Spleen (tissue), 13 donors: ENCODE results near the gene OLIG2. TPM values are rescaled to one million over a fixed set of nuclear protein-coding genes. Genes with fewer than 3 reads are reported as not detected.

Source experiments
- DNase-seq: peaks from one replicate; pipeline ENCODE4 v3.0.0-alpha.2; 2020
- H3K27ac ChIP-seq, 8 donors: fragments of 200-600 bp; sonication (generic) in 7 of 8; 1 replicate in 4 of 8; 2 replicates in 4 of 8; pipeline versions ENCODE4 v1.5.0 to v1.8.0; 2016 to 2021; ENCODE audit warnings: inconsistent platforms in 4 of 8, mild to moderate bottlenecking in 4 of 8, moderate library complexity in 1 of 8
- H3K27me3 ChIP-seq, 7 donors: fragments of 200-600 bp; sonication (generic) in 6 of 7; replicated peaks in 1 of 7; 1 replicate in 4 of 7; 2 replicates in 3 of 7; pipeline versions ENCODE4 v1.5.0 to v1.8.0; 2016 to 2021; ENCODE audit warnings: inconsistent platforms in 3 of 7, mild to moderate bottlenecking in 1 of 7
- H3K36me3 ChIP-seq, 6 donors: fragments of 200-600 bp; sonication (generic) in 5 of 6; 1 replicate in 4 of 6; 2 replicates in 2 of 6; pipeline versions ENCODE4 v1.5.0 to v1.8.0; 2016 to 2021; ENCODE audit warnings: inconsistent platforms in 2 of 6
- H3K4me1 ChIP-seq, 6 donors: fragments of 200-600 bp; sonication (generic) in 5 of 6; 1 replicate in 3 of 6; 2 replicates in 3 of 6; pipeline versions ENCODE4 v1.5.0 to v1.8.0; 2016 to 2021; ENCODE audit warnings: inconsistent platforms in 3 of 6
- H3K4me3 ChIP-seq, 8 donors: fragments of 200-600 bp; sonication (generic) in 7 of 8; 1 replicate in 4 of 8; 2 replicates in 4 of 8; pipeline versions ENCODE4 v1.5.0 to v1.8.0; 2016 to 2021; ENCODE audit warnings: inconsistent platforms in 4 of 8, mild to moderate bottlenecking in 4 of 8, moderate library complexity in 2 of 8
- H3K9me3 ChIP-seq, 8 donors: fragments of 200-600 bp; sonication (generic) in 7 of 8; 1 replicate in 4 of 8; 2 replicates in 4 of 8; pipeline versions ENCODE4 v1.5.0 to v1.8.0; 2016 to 2021; ENCODE audit warnings: inconsistent platforms in 4 of 8
- POLR2A ChIP-seq, 3 donors: fragments of 450-650 bp; IDR thresholded peaks; one replicate each; pipeline ENCODE4 v1.5.1; 2017; ENCODE audit warnings: antibody characterized with exemption in 3 of 3, mild to moderate bottlenecking in 1 of 3
- POLR2AphosphoS5 ChIP-seq, 3 donors: sonication (generic); formaldehyde crosslinking; IDR thresholded peaks; one replicate each; pipeline ENCODE4 v1.5.1; 2017; ENCODE audit warnings: antibody characterized with exemption in 3 of 3
- WGBS, 5 donors: extraction: QIAGEN DNeasy Blood & Tissue Kit in 3 of 5; methylation state at CpG; one replicate each; pipeline versions ENCODE4 v1.1.5 to v1.1.7; 2013 to 2018; 5-methylcytosine and 5-hydroxymethylcytosine counted together
- intact Hi-C: fragments of 100-400 bp; cut with DNase I; formaldehyde crosslinking; loops from one replicate; pipeline ENCODE4 v1.15.0; 2023; ENCODE audit warnings: low total_unique reads
- long read RNA-seq, 2 donors: transcript quantifications; one replicate each; lab custom pipeline, GENCODE V29; 2026
- polyA plus RNA-seq, 3 donors: library from polyadenylated mRNA; stranded (reverse); fragments of 200-250 nt; gene quantifications; one replicate each; pipeline ENCODE4 v1.2.1, GENCODE V29; 2013
- total RNA-seq, 7 donors: library from RNA; depleted of rRNA in 3 of 7; stranded (reverse); fragments of >200 nt in 3 of 7; fragmentation: NEBNext Ultra II Directional in 4 of 7; extraction: Animal tissue kit (Norgen Biotek cat#: 25700) in 4 of 7; gene quantifications; one replicate each; pipeline versions ENCODE4 v1.1.0 to v1.2.1, GENCODE V29; 2016 to 2021
- TF ChIP-seq, protein P1 (sequence below), 11 experiments: fragments of 200-600 bp in 7 of 11; fragments of 450-650 bp in 4 of 11; sonication (generic) in 4 of 11; IDR thresholded peaks in 8 of 11; conservative IDR thresholded peaks in 3 of 11; 1 replicate in 7 of 11; 2 replicates in 4 of 11; pipeline versions ENCODE4 v1.4.0 to v1.8.0; 2016 to 2021; ENCODE audit warnings: antibody characterized with exemption in 11 of 11, inconsistent platforms in 4 of 11, mild to moderate bottlenecking in 1 of 11
- donor health status: healthy with polysubstance abuse.
- donor health status: DM: no; HTN: no; CAD: no; lungs with moderate emphysema.
- donor health status: DM: no; HTN: no; CAD: no.
- donor health status: Bipolar disorder and iron deficiency.
- donor health status: healthy.
- donor health status: DM: no; HTN: no; CAD: no.
- donor health status: DM: yes; HTN: yes; CAD: no.

Gene OLIG2
- total RNA-seq, result under 1 TPM in 1 of 7 donors, not detected in 6; 0.23 TPM
- polyA plus RNA-seq, result under 1 TPM in 1 of 3 donors, not detected in 2; 0.03 TPM
- long read RNA-seq, donor 1, result 0 reads
- long read RNA-seq, donor 2, result 0 reads

DNA sequence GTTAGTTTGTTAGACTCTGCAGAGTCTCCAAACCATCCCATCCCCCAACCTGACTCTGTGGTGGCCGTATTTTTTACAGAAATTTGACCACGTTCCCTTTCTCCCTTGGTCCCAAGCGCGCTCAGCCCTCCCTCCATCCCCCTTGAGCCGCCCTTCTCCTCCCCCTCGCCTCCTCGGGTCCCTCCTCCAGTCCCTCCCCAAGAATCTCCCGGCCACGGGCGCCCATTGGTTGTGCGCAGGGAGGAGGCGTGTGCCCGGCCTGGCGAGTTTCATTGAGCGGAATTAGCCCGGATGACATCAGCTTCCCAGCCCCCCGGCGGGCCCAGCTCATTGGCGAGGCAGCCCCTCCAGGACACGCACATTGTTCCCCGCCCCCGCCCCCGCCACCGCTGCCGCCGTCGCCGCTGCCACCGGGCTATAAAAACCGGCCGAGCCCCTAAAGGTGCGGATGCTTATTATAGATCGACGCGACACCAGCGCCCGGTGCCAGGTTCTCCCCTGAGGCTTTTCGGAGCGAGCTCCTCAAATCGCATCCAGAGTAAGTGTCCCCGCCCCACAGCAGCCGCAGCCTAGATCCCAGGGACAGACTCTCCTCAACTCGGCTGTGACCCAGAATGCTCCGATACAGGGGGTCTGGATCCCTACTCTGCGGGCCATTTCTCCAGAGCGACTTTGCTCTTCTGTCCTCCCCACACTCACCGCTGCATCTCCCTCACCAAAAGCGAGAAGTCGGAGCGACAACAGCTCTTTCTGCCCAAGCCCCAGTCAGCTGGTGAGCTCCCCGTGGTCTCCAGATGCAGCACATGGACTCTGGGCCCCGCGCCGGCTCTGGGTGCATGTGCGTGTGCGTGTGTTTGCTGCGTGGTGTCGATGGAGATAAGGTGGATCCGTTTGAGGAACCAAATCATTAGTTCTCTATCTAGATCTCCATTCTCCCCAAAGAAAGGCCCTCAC lies at the start of gene OLIG2:
TSS of gene OLIG2 (plus strand) at position 447 of the 954 bp plus-strand sequence. CDS start 928 bp downstream, outside the sequence.
- TF ChIP-seq POLR2AphosphoS5 (IDR thresholded peaks at IDR 0.05) (no peak), POLR2A (IDR thresholded peaks at IDR 0.05) (no peak)
- TF ChIP-seq, protein P1, sequence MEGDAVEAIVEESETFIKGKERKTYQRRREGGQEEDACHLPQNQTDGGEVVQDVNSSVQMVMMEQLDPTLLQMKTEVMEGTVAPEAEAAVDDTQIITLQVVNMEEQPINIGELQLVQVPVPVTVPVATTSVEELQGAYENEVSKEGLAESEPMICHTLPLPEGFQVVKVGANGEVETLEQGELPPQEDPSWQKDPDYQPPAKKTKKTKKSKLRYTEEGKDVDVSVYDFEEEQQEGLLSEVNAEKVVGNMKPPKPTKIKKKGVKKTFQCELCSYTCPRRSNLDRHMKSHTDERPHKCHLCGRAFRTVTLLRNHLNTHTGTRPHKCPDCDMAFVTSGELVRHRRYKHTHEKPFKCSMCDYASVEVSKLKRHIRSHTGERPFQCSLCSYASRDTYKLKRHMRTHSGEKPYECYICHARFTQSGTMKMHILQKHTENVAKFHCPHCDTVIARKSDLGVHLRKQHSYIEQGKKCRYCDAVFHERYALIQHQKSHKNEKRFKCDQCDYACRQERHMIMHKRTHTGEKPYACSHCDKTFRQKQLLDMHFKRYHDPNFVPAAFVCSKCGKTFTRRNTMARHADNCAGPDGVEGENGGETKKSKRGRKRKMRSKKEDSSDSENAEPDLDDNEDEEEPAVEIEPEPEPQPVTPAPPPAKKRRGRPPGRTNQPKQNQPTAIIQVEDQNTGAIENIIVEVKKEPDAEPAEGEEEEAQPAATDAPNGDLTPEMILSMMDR (IDR thresholded peaks at IDR 0.05 in 8 of 11, conservative IDR thresholded peaks at IDR 0.05 in 3 of 11), result no peak
- Histone ChIP-seq H3K4me3 (peak within 1 kb of the TSS in 1 of 8 donors; percentile 41), H3K9me3 (no peaks in the 10 kb centered on the region), H3K4me1 (peaks cover 8 to 89% (median 71%) of the 10 kb centered on the region in 6 donors), H3K27ac (no peak within 1 kb of the TSS), H3K27me3 (peaks cover 27 to 100% (median 100%) of the 10 kb centered on the region in 7 donors), H3K36me3 (no peaks in the 10 kb centered on the region)
- 2 to 6% (median 4%) methylated on average over 55 to 59 of the region's 59 CpGs for WGBS, 5 donors
- intact Hi-C loops, result no loop called here
- no peak for DNase-seq

DNA sequence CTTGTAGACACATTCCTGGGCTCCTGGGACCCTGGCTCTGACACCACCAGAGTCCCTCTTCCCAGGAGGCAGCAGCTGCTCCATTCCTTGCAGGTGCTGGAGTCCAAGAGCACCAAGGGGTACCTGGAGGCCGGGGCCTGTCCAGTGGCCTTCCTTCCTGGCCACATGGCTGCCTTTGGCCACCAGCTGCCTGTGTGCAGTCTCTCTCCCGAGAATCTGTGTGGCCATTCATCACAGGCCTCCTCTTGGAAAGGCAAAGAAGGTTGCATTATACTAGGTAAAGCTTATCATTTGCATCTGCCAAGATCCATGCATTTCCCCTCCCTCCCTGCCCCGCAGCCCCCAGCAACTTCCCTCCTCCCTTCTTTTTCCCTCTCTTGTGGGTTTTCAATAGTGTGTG lies 48.9 kb upstream of the OLIG2 start:
- peaks cover 0 to 45% (median 5%) of the 10 kb centered on the region in 7 donors for H3K27me3 ChIP-seq
- no peaks in the 10 kb centered on the region for H3K4me1 ChIP-seq
- no peak overlapping the region for H3K27ac ChIP-seq
- intact Hi-C loops, result no loop called here
- TF ChIP-seq POLR2A (IDR thresholded peaks at IDR 0.05) (no peak), POLR2AphosphoS5 (IDR thresholded peaks at IDR 0.05) (no peak)
- TF ChIP-seq, protein P1 (IDR thresholded peaks at IDR 0.05 in 8 of 11, conservative IDR thresholded peaks at IDR 0.05 in 3 of 11), result no peak
- DNase-seq, result no peak
- whole genome bisulfite sequencing, 5 donors, result 65 to 85% (median 76%) methylated on average over 3 of the region's 3 CpGs
- no peaks in the 10 kb centered on the region for H3K9me3 ChIP-seq
- H3K4me3 ChIP-seq, result no peak overlapping the region
- H3K36me3 ChIP-seq, result no peaks in the 10 kb centered on the region

DNA sequence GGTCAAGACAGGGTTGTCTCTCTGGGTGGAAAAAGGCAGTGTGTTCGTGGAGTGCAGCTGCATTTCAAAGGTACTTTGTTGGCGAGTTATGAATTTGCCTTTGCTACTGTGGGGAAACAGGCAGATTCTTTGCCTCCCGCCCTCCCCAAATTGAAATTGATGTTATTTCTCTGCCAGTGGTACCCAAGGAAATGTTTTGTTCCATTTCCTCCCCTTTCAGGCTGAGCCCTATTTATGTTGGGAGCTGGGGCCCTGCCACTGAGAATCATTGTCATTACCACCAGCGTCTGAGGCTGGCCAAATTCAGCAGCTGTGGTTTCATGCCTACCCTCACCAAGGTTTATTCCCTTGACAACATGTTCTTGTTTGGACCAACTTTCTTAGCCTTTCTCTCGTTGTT lies 48.5 kb upstream of the OLIG2 start:
- TF ChIP-seq POLR2A (IDR thresholded peaks at IDR 0.05) (no peak), POLR2AphosphoS5 (IDR thresholded peaks at IDR 0.05) (no peak)
- TF ChIP-seq, protein P1 (IDR thresholded peaks at IDR 0.05 in 8 of 11, conservative IDR thresholded peaks at IDR 0.05 in 3 of 11), result no peak
- H3K9me3 ChIP-seq, result no peaks in the 10 kb centered on the region
- no peak overlapping the region for H3K27ac ChIP-seq
- peaks cover 0 to 45% (median 5%) of the 10 kb centered on the region in 7 donors for H3K27me3 ChIP-seq
- WGBS, 5 donors, result 74 to 81% (median 75%) methylated on average over 5 of the region's 5 CpGs
- H3K36me3 ChIP-seq, result no peaks in the 10 kb centered on the region
- no peaks in the 10 kb centered on the region for H3K4me1 ChIP-seq
- H3K4me3 ChIP-seq, result no peak overlapping the region
- no peak for DNase-seq
- intact Hi-C loops, result no loop called here
